ENCODE results near the gene IL36RN. TPM values are rescaled to one million over a fixed set of nuclear protein-coding genes. Genes with fewer than 3 reads are reported as not detected.

Gene IL36RN
- total RNA-seq, 4 donors from 2014 or later = not detected

- no peaks in the 10 kb centered on the region for H3K4me1 ChIP-seq
- no peaks in the 10 kb centered on the region for H3K27me3 ChIP-seq
- H3K9me3 ChIP-seq = no peaks in the 10 kb centered on the region
- H3K27ac ChIP-seq = no peak overlapping the region
- ATAC-seq (no peak), DNase-seq (no peak)
- no peaks in the 10 kb centered on the region for H3K36me3 ChIP-seq
- TF ChIP-seq POLR2A (IDR thresholded peaks at IDR 0.05) = no peak
- TF ChIP-seq CTCF (IDR thresholded peaks at IDR 0.05 in 4 of 5, conservative IDR thresholded peaks at IDR 0.05 in 1 of 5) = no peak
- intact Hi-C loops (cut with DNase I; ENCODE audit: low total_unique reads) = no loop called here
- in situ Hi-C loops (cut with MboI; ENCODE audit: low sequenced_read_pairs in 4 of 4) = no loop called here
- no peak overlapping the region for H3K4me3 ChIP-seq
Measured at GRCh38 chr2:113085542-113085941, 26.5 kb downstream of the IL36RN start.

GRCh38 chr2:113088213-113088992, 29.4 kb downstream of the IL36RN start:
- intact Hi-C loops (cut with DNase I; ENCODE audit: low total_unique reads) (no loop called here), in situ Hi-C loops (cut with MboI; ENCODE audit: low sequenced_read_pairs in 4 of 4) (no loop called here)
- ATAC-seq = no peak
- DNase-seq = no peak
- TF ChIP-seq POLR2A (IDR thresholded peaks at IDR 0.05) (no peak), CTCF (IDR thresholded peaks at IDR 0.05 in 4 of 5, conservative IDR thresholded peaks at IDR 0.05 in 1 of 5) (no peak)
- no peaks in the 10 kb centered on the region for H3K36me3 ChIP-seq
- H3K27ac ChIP-seq = no peak overlapping the region
- no peaks in the 10 kb centered on the region for H3K4me1 ChIP-seq
- no peaks in the 10 kb centered on the region for H3K27me3 ChIP-seq
- no peak overlapping the region for H3K4me3 ChIP-seq
- H3K9me3 ChIP-seq = no peaks in the 10 kb centered on the region

GRCh38 chr2:113089916-113090315, 30.9 kb downstream of the IL36RN start:
- Histone ChIP-seq H3K27me3 (no peaks in the 10 kb centered on the region), H3K4me1 (no peaks in the 10 kb centered on the region), H3K27ac (no peak overlapping the region), H3K9me3 (no peaks in the 10 kb centered on the region), H3K4me3 (no peak overlapping the region), H3K36me3 (no peaks in the 10 kb centered on the region)
- intact Hi-C loops (cut with DNase I; ENCODE audit: low total_unique reads) = no loop called here
- TF ChIP-seq POLR2A (IDR thresholded peaks at IDR 0.05) = no peak
- no peak for TF ChIP-seq CTCF (IDR thresholded peaks at IDR 0.05 in 4 of 5, conservative IDR thresholded peaks at IDR 0.05 in 1 of 5)
- DNase-seq (no peak), ATAC-seq (no peak)
- in situ Hi-C loops (cut with MboI; ENCODE audit: low sequenced_read_pairs in 4 of 4) = no loop called here

GRCh38 chr2:113091231-113091896, 32.4 kb downstream of the IL36RN start:
- no peaks in the 10 kb centered on the region for H3K4me1 ChIP-seq

More at GRCh38 chr2:113091231-113091896, 32.4 kb downstream of the IL36RN start:
- no peaks in the 10 kb centered on the region for H3K9me3 ChIP-seq
- no peaks in the 10 kb centered on the region for H3K27me3 ChIP-seq
- ATAC-seq (no peak), DNase-seq (no peak)
- intact Hi-C loops (cut with DNase I; ENCODE audit: low total_unique reads) = no loop called here
- TF ChIP-seq CTCF (IDR thresholded peaks at IDR 0.05 in 4 of 5, conservative IDR thresholded peaks at IDR 0.05 in 1 of 5) (no peak), POLR2A (IDR thresholded peaks at IDR 0.05) (no peak)
- no peak overlapping the region for H3K27ac ChIP-seq
- H3K36me3 ChIP-seq = no peaks in the 10 kb centered on the region
- in situ Hi-C loops (cut with MboI; ENCODE audit: low sequenced_read_pairs in 4 of 4) = no loop called here
- H3K4me3 ChIP-seq = no peak overlapping the region

Measured in gastrocnemius medialis (tissue), 4 donors.